GM12878 (cell line): ENCODE measurements around the gene MSX1. TPM values are rescaled to one million over a fixed set of nuclear protein-coding genes. Genes with fewer than 3 reads are reported as not detected.

Source experiments
- ATAC-seq: fragments of 200-7000 bp; cut with Tn5 transposase; 3 replicates; pipeline ENCODE4 v1.9.1; 2020; ENCODE audit warnings: mild to moderate bottlenecking, moderate library complexity
- BruUV-seq: library from RNA; stranded (reverse); fragments of 400-500 nt; replicated peaks from 2 replicates; lab custom pipeline; 2021; lab: Mats Ljungman, UMichigan
- CTCF ChIA-PET: fragments of 300-600 bp; sonication (Branson Sonifier 250); formaldehyde crosslinking; extraction: SDS; loops from one replicate; lab custom pipeline; 2021; ENCODE audit warnings: inconsistent platforms; lab: Yijun Ruan, JAX
- POLR2A ChIA-PET: fragments of 350-600 bp; formaldehyde crosslinking; extraction: SDS; loops from one replicate; lab custom pipeline; 2021; ENCODE audit warnings: inconsistent platforms; lab: Charles Lee
- RAD21 ChIA-PET: fragments of 300-600 bp; sonication (Branson Sonifier 250); formaldehyde crosslinking; loops from one replicate; lab custom pipeline; 2023; ENCODE audit warnings: antibody characterized with exemption; ENCODE audit not compliant: unreplicated experiment; lab: Charles Lee
- SMC1A ChIA-PET: fragments of 300-600 bp; sonication (Branson Sonifier 250); formaldehyde crosslinking; loops from one replicate; lab custom pipeline; 2023; ENCODE audit not compliant: unreplicated experiment, uncharacterized antibody; lab: Charles Lee
- DNase-seq: peaks from one replicate; pipeline ENCODE4 v3.0.0-alpha.2; 2011; ENCODE audit warnings: low read depth, low spot score
- FAIRE-seq: peaks from 3 replicates; lab custom pipeline; 2011; peaks lifted over from hg19 to GRCh38; lab: Jason Lieb, UNC
- H2AFZ ChIP-seq: 2 replicates; pipeline ENCODE4 v1.6.0; 2011; ENCODE audit warnings: low read depth, low read length, control low read depth; ENCODE audit not compliant: control insufficient read depth
- H3K27ac ChIP-seq: 2 replicates; pipeline ENCODE4 v1.5.1; 2011; ENCODE audit warnings: control low read depth; ENCODE audit not compliant: control insufficient read depth, insufficient read depth
- H3K27me3 ChIP-seq, 2 experiments: replicated peaks in 1 of 2; 2 replicates each; pipeline versions ENCODE4 v1.6.0 to v1.6.1; 2011; ENCODE audit warnings: low read length in 1 of 2; ENCODE audit not compliant: control insufficient read depth in 2 of 2, insufficient read depth in 2 of 2
- H3K36me3 ChIP-seq, 2 experiments: 2 replicates each; pipeline ENCODE4 v1.5.1; 2011; ENCODE audit warnings: low read length in 1 of 2; ENCODE audit not compliant: control insufficient read depth in 2 of 2, insufficient read depth in 2 of 2
- H3K4me1 ChIP-seq: 2 replicates; pipeline ENCODE4 v1.6.1; 2011; ENCODE audit warnings: mild to moderate bottlenecking, low read length, moderate library complexity, mixed read lengths; ENCODE audit not compliant: control insufficient read depth, insufficient read depth
- H3K4me2 ChIP-seq: 2 replicates; pipeline ENCODE4 v1.6.0; 2011; ENCODE audit warnings: control low read depth; ENCODE audit not compliant: control insufficient read depth, insufficient read depth
- H3K4me3 ChIP-seq: fragments of 200-600 bp; sonication (generic); 2 replicates; pipeline ENCODE4 v1.5.1; 2016
- H3K79me2 ChIP-seq: 2 replicates; pipeline ENCODE4 v1.6.0; 2011; ENCODE audit warnings: low read length; ENCODE audit not compliant: control insufficient read depth, insufficient read depth
- H3K9ac ChIP-seq: 2 replicates; pipeline ENCODE4 v1.8.0; 2011; ENCODE audit warnings: low read length, control low read depth, mixed read lengths; ENCODE audit not compliant: control insufficient read depth, insufficient read depth
- H3K9me3 ChIP-seq: replicated peaks from 3 replicates; pipeline ENCODE4 v1.5.1; 2011; ENCODE audit warnings: mild to moderate bottlenecking, low read length; ENCODE audit not compliant: control insufficient read depth, insufficient read depth
- H4K20me1 ChIP-seq: 2 replicates; pipeline ENCODE4 v1.6.0; 2011; ENCODE audit not compliant: control insufficient read depth, insufficient read depth
- ASH2L ChIP-seq: fragments of 300-600, 200-600 bp; sonication (generic); IDR thresholded peaks from 2 replicates; pipeline ENCODE4 v1.6.1; 2017; ENCODE audit warnings: low read depth, mild to moderate bottlenecking, borderline replicate concordance
- ATF7 ChIP-seq: fragments of 450-650 bp; IDR thresholded peaks from 2 replicates; pipeline ENCODE4 v1.6.1; 2016; ENCODE audit warnings: low read depth, mild to moderate bottlenecking
- CBFB ChIP-seq: IDR thresholded peaks from 2 replicates; pipeline ENCODE4 v1.6.1; 2016; ENCODE audit warnings: antibody characterized with exemption, low read depth
- CEBPB ChIP-seq, 2 experiments: fragments of 150-350 bp in 1 of 2; IDR thresholded peaks; 2 replicates each; pipeline ENCODE4 v1.6.1; 2012 to 2014; ENCODE audit warnings: low read depth in 2 of 2, low read length in 2 of 2, borderline replicate concordance in 1 of 2, inconsistent platforms in 1 of 2
- HCFC1 ChIP-seq: fragments of 150-350 bp; IDR thresholded peaks from 2 replicates; pipeline ENCODE4 v1.6.1; 2014; ENCODE audit warnings: low read length
- KLF5 ChIP-seq: fragments of 450-650 bp; IDR thresholded peaks from 2 replicates; pipeline ENCODE4 v1.6.1; 2014; ENCODE audit warnings: mild to moderate bottlenecking; ENCODE audit not compliant: partially characterized antibody
- NFYB ChIP-seq: IDR thresholded peaks from 2 replicates; pipeline ENCODE4 v1.6.1; 2011; ENCODE audit warnings: low read depth, mild to moderate bottlenecking, low read length, improper control_type of control experiment, moderate library complexity; ENCODE audit not compliant: insufficient read depth
- NR2F1 ChIP-seq: fragments of 450-650 bp; conservative IDR thresholded peaks from 2 replicates; pipeline ENCODE4 v1.6.1; 2017; ENCODE audit warnings: mild to moderate bottlenecking
- SKIL ChIP-seq: fragments of 450-650 bp; IDR thresholded peaks from 2 replicates; pipeline ENCODE4 v1.6.1; 2017; ENCODE audit warnings: mild to moderate bottlenecking, low read depth, inconsistent platforms; ENCODE audit not compliant: poor library complexity, severe bottlenecking
- USF1 ChIP-seq: IDR thresholded peaks from 2 replicates; pipeline ENCODE4 v1.6.1; 2011; ENCODE audit warnings: borderline replicate concordance, low read depth, mild to moderate bottlenecking, moderate library complexity, mixed read lengths, low read length; ENCODE audit not compliant: insufficient read depth; ENCODE audit errors: extremely low read length
- ZNF274 ChIP-seq: IDR thresholded peaks from one replicate; pipeline ENCODE4 v1.8.0; 2011; ENCODE audit not compliant: insufficient read length, insufficient read depth
- WGBS: methylation state at CpG from one replicate; pipeline ENCODE4 v1.1.6; 2016; ENCODE audit warnings: low lambda C conversion rate; ENCODE audit not compliant: insufficient replicate concordance, insufficient coverage; ENCODE audit errors: missing lambda C conversion rate; 5-methylcytosine and 5-hydroxymethylcytosine counted together
- in situ Hi-C: fragments of 300-500 bp; cut with MboI; formaldehyde crosslinking; loops from 9 replicates; pipeline ENCODE4 v1.14.3; 2018; ENCODE audit warnings: mixed read lengths
- intact Hi-C: fragments of 100-400 bp; cut with micrococcal nuclease; formaldehyde crosslinking; loops from one replicate; pipeline ENCODE4 v1.14.2; 2022; ENCODE audit not compliant: unreplicated experiment
- polyA plus RNA-seq, 11 experiments: library from polyadenylated mRNA; depleted of rRNA in 4 of 11; unstranded in 6 of 11; stranded (reverse) in 5 of 11; fragments of >200 nt; fragmentation: Nextera tagmentation in 4 of 11; fragmentation: Illumina TruSeq in 1 of 11; extraction: Ambion mirVana in 4 of 11; extraction: Trizol in 1 of 11; gene quantifications; 1 replicate in 1 of 11; 2 replicates in 10 of 11; pipeline versions ENCODE4 v1.2.1 to v1.2.3, GENCODE V29; 2011 to 2016; ENCODE audit warnings: inconsistent platforms in 2 of 11, missing spikeins in 2 of 11, low read depth in 1 of 11
- total RNA-seq, 4 experiments: library from RNA; depleted of rRNA in 3 of 4; stranded (reverse); fragments of >200 nt in 3 of 4; fragmentation: Illumina TruSeq in 1 of 4; extraction: Trizol in 1 of 4; gene quantifications; 2 replicates each; pipeline versions ENCODE4 v1.2.1 to v1.2.3, GENCODE V29; 2013 to 2021
- TF ChIP-seq, protein P1 (sequence below): fragments of 450-650 bp; conservative IDR thresholded peaks from 2 replicates; pipeline ENCODE4 v1.6.1; 2017; ENCODE audit warnings: mild to moderate bottlenecking, moderate library complexity

MSX1 gene
- total and polyA plus RNA-seq, 10 of the 15 experiments (the other 5 are each of a cell fraction or from before 2014, with no cell fraction given): 0.04 to 0.56 (median 0.15) TPM; not detected in 2

GRCh38 chr4:4871242-4871572, 11.7 kb downstream of the MSX1 start:
- in situ Hi-C loops (no loop called here), intact Hi-C loops (no loop called here)
- ChIA-PET SMC1A (interaction anchor here (0.6 kb wide), 1 partner anchor 383 kb away, joined by 3 read pairs; no protein-coding TSS in a partner anchor), RAD21 (no interaction called here), CTCF (no interaction called here), POLR2A (no interaction called here)
- DNase-seq (no peak), FAIRE-seq (no peak), ATAC-seq (no peak)
- H3K4me1 ChIP-seq: no peaks in the 10 kb centered on the region
- no peak overlapping the region for H3K4me2 ChIP-seq
- no TSS peak for BruUV-seq
- WGBS: 21% methylated on average over 18 of the region's 18 CpGs
- H3K27me3 ChIP-seq: peaks cover 18 to 33% of the 10 kb centered on the region in 2 experiments
- no peaks in the 10 kb centered on the region for H3K79me2 ChIP-seq
- H3K9ac ChIP-seq: no peak overlapping the region
- H3K9me3 ChIP-seq: no peaks in the 10 kb centered on the region; the same call in 2 of the 3 replicates
- H3K27ac ChIP-seq: no peak overlapping the region
- no peaks in the 10 kb centered on the region; the same call in 1 of the 2 replicates for H4K20me1 ChIP-seq
- H3K4me3 ChIP-seq: no peak overlapping the region
- TF ChIP-seq ZNF274: no peak
- H3K36me3 ChIP-seq: no peaks in the 10 kb centered on the region
- no peak overlapping the region for H2AFZ ChIP-seq

- no peak overlapping the region for H3K27ac ChIP-seq
- no peak overlapping the region for H3K4me3 ChIP-seq
- RAD21 ChIA-PET: no interaction called here
- ATAC-seq: no peak
- H3K27me3 ChIP-seq: peaks cover 15 to 29% of the 10 kb centered on the region in 2 experiments; a peak in 3 of 4 replicates
- SMC1A ChIA-PET: no interaction called here
- H3K4me2 ChIP-seq: no peak overlapping the region
- H3K9ac ChIP-seq: no peak overlapping the region
- no peaks in the 10 kb centered on the region for H3K4me1 ChIP-seq
- BruUV-seq: no TSS peak
- CTCF ChIA-PET: no interaction called here
- H4K20me1 ChIP-seq: no peaks in the 10 kb centered on the region
- no peak overlapping the region for H2AFZ ChIP-seq
- POLR2A ChIA-PET: no interaction called here
- DNase-seq: no peak
- H3K36me3 ChIP-seq: no peaks in the 10 kb centered on the region
- no peaks in the 10 kb centered on the region for H3K79me2 ChIP-seq
- WGBS: 38% methylated on average over 46 of the region's 46 CpGs
- no peak for FAIRE-seq
- in situ Hi-C loops (no loop called here), intact Hi-C loops (no loop called here)
- no peaks in the 10 kb centered on the region; the same call in 2 of the 3 replicates for H3K9me3 ChIP-seq
- no peak for TF ChIP-seq CEBPB (IDR thresholded peaks at IDR 0.05; ENCODE audit: borderline replicate concordance in 1 of 2, low read depth in 2 of 2, low read length in 2 of 2)
- no peak for TF ChIP-seq CBFB
- no peak for TF ChIP-seq KLF5
- no peak for TF ChIP-seq NR2F1
- TF ChIP-seq, protein P1, sequence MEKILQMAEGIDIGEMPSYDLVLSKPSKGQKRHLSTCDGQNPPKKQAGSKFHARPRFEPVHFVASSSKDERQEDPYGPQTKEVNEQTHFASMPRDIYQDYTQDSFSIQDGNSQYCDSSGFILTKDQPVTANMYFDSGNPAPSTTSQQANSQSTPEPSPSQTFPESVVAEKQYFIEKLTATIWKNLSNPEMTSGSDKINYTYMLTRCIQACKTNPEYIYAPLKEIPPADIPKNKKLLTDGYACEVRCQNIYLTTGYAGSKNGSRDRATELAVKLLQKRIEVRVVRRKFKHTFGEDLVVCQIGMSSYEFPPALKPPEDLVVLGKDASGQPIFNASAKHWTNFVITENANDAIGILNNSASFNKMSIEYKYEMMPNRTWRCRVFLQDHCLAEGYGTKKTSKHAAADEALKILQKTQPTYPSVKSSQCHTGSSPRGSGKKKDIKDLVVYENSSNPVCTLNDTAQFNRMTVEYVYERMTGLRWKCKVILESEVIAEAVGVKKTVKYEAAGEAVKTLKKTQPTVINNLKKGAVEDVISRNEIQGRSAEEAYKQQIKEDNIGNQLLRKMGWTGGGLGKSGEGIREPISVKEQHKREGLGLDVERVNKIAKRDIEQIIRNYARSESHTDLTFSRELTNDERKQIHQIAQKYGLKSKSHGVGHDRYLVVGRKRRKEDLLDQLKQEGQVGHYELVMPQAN: no peak
- no peak for TF ChIP-seq ATF7
- TF ChIP-seq SKIL: no peak
- no peak for TF ChIP-seq HCFC1
- TF ChIP-seq USF1: no peak
- no peak for TF ChIP-seq NFYB
- no peak for TF ChIP-seq ASH2L
Measured at GRCh38 chr4:4871573-4872313, 12.3 kb downstream of the MSX1 start.
